Measurements from ENCODE around the gene IGFALS. TPM values are rescaled to one million over a fixed set of nuclear protein-coding genes. Genes with fewer than 3 reads are reported as not detected.

Gene IGFALS
- total RNA-seq, 1 donor from 2014 or later, result 0.63 TPM

GRCh38 chr16:1768767-1769401 lies 24.6 kb downstream of the IGFALS start:
- H3K36me3 Mint-ChIP-seq, result peaks cover 7% of the 10 kb centered on the region

DNA sequence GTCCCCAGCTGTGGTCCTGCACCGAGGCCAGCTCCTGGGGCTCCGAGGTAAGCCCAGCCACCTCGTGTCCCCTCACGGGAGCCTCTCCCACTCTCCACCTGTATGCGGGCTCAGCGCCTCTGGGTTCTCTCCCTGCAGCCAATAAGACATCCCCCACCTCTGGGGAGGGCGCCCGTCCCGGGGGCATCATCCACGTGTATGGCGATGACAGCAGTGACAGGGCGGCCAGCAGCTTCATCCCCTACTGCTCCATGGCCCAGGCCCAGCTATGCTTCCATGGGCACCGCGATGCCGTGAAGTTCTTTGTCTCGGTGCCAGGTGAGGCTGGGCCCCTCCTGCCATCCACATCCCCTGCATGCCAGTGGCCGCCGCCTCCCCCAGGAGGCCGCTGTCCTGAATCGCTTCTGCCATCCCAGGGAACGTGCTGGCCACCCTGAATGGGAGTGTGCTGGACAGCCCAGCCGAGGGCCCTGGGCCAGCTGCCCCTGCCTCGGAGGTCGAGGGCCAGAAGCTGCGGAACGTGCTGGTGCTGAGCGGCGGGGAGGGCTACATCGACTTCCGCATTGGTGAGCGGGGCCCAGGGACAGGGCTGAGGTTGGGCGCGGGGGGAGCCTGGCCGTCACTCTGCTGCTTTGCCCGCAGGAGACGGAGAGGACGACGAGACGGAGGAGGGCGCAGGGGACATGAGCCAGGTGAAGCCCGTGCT lies 25.3 kb downstream of the IGFALS start:
- Mint-ChIP-seq H3K36me3 (peaks cover 7% of the 10 kb centered on the region), H3K4me1 (peaks cover 14% of the 10 kb centered on the region), H3K27ac (no peak overlapping the region), H3K4me3 (no peak overlapping the region), H3K9me3 (no peaks in the 10 kb centered on the region), H3K27me3 (ENCODE audit: low read depth) (no peaks in the 10 kb centered on the region)
- DNase-seq (ENCODE audit: low spot score in 2 of 2, unreplicated experiment in 2 of 2), result no peak
- TF ChIP-seq, protein P1, sequence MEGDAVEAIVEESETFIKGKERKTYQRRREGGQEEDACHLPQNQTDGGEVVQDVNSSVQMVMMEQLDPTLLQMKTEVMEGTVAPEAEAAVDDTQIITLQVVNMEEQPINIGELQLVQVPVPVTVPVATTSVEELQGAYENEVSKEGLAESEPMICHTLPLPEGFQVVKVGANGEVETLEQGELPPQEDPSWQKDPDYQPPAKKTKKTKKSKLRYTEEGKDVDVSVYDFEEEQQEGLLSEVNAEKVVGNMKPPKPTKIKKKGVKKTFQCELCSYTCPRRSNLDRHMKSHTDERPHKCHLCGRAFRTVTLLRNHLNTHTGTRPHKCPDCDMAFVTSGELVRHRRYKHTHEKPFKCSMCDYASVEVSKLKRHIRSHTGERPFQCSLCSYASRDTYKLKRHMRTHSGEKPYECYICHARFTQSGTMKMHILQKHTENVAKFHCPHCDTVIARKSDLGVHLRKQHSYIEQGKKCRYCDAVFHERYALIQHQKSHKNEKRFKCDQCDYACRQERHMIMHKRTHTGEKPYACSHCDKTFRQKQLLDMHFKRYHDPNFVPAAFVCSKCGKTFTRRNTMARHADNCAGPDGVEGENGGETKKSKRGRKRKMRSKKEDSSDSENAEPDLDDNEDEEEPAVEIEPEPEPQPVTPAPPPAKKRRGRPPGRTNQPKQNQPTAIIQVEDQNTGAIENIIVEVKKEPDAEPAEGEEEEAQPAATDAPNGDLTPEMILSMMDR (IDR thresholded peaks at IDR 0.05; ENCODE audit: unreplicated experiment), result no peak

More at GRCh38 chr16:1768767-1769401, 24.6 kb downstream of the IGFALS start:
- Mint-ChIP-seq H3K4me1 (peaks cover 17% of the 10 kb centered on the region), H3K27me3 (ENCODE audit: low read depth) (no peaks in the 10 kb centered on the region), H3K4me3 (no peak overlapping the region), H3K27ac (no peak overlapping the region), H3K9me3 (no peaks in the 10 kb centered on the region)
- no peak for DNase-seq (ENCODE audit: low spot score in 2 of 2, unreplicated experiment in 2 of 2)
- TF ChIP-seq, protein P1 (IDR thresholded peaks at IDR 0.05; ENCODE audit: unreplicated experiment), result no peak

DNA sequence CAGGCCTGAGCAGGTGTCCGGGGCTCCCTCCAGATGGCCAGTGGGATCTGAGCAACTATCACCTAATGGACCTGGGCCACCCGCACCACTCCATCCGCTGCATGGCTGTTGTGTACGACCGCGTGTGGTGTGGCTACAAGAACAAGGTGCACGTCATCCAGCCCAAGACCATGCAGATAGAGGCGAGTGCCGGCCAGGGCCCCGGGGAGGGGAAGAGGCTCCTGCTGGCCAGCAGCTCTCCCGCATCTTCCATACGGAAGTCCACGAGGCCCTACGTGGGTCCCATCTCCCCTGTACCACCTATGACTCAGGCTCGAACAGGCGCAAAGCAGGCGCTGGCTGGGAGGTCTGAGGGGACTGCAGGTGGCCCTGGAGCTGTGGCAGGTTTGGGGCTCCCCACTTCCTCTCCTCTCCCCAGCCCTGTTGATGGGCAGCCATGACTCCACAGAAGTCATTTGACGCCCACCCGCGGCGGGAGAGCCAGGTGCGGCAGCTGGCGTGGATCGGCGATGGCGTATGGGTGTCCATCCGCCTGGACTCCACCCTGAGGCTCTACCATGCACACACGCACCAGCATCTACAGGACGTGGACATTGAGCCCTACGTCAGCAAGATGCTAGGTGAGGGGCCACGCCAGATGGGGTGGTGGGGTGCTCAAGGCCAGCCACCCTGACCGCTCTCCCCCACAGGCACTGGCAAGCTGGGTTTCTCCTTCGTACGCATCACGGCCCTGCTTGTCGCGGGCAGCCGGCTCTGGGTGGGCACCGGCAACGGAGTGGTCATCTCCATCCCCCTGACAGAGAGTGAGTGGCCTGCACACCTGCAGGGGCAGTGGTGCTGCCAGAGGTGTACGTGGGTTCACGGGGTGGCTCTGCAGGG lies 26.1 kb downstream of the IGFALS start:
- Mint-ChIP-seq H3K27me3 (ENCODE audit: low read depth) (no peaks in the 10 kb centered on the region), H3K9me3 (no peaks in the 10 kb centered on the region), H3K27ac (no peak overlapping the region), H3K36me3 (peaks cover 7% of the 10 kb centered on the region), H3K4me3 (no peak overlapping the region), H3K4me1 (peaks cover 13% of the 10 kb centered on the region)
- no peak for DNase-seq (ENCODE audit: low spot score in 2 of 2, unreplicated experiment in 2 of 2)
- TF ChIP-seq, protein P1 (IDR thresholded peaks at IDR 0.05; ENCODE audit: unreplicated experiment), result no peak

DNA sequence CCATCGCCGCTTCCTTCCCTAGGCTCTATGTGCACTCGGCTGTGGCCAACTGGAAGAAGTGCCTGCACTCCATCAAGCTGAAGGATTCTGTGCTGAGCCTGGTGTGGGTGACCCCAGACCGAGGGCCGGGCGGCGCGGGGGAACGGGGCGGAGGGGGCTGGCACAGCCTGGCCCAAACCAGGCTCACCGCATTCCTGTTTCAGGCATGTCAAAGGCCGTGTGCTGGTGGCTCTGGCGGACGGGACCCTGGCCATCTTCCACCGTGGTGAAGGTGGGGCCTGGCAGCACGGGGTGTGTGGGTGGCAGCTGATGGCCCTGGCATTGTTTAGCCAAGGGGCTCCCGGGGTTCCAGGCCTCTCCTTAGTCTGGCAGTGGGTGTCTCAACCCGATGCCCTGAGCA lies 26.8 kb downstream of the IGFALS start:
- H3K9me3 Mint-ChIP-seq, result no peaks in the 10 kb centered on the region
- TF ChIP-seq, protein P1 (IDR thresholded peaks at IDR 0.05; ENCODE audit: unreplicated experiment), result no peak
- no peak overlapping the region for H3K27ac Mint-ChIP-seq
- H3K36me3 Mint-ChIP-seq, result peaks cover 7% of the 10 kb centered on the region
- no peaks in the 10 kb centered on the region for H3K27me3 Mint-ChIP-seq (ENCODE audit: low read depth)
- no peak overlapping the region for H3K4me3 Mint-ChIP-seq
- DNase-seq (ENCODE audit: low spot score in 2 of 2, unreplicated experiment in 2 of 2), result no peak
- peaks cover 7% of the 10 kb centered on the region for H3K4me1 Mint-ChIP-seq

DNA sequence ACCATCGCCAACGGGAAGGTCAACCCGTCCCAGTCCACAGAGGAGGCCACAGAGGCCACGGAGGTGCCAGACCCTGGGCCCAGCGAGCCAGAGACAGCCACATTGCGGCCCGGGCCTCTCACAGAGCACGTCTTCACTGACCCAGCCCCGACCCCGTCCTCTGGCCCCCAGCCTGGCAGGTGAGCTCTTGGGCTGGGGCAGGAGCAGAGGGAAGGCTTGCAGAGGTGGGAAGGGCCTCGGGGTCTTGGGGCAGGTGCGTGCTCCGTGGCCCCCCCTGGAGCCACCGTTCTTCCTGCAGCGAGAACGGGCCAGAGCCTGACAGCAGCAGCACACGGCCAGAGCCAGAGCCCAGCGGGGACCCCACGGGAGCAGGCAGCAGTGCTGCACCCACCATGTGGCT lies 27.3 kb downstream of the IGFALS start:
- H3K4me3 Mint-ChIP-seq, result no peak overlapping the region
- peaks cover 8% of the 10 kb centered on the region for H3K36me3 Mint-ChIP-seq

More for the DNA sequence above, 27.3 kb downstream of the IGFALS start:
- Mint-ChIP-seq H3K9me3 (no peaks in the 10 kb centered on the region), H3K4me1 (peaks cover 7% of the 10 kb centered on the region), H3K27me3 (ENCODE audit: low read depth) (no peaks in the 10 kb centered on the region), H3K27ac (no peak overlapping the region)
- TF ChIP-seq, protein P1 (IDR thresholded peaks at IDR 0.05; ENCODE audit: unreplicated experiment), result no peak
- no peak for DNase-seq (ENCODE audit: low spot score in 2 of 2, unreplicated experiment in 2 of 2)
